ENCODE measurements around the gene SAPCD2.

SAPCD2 gene

DNA sequence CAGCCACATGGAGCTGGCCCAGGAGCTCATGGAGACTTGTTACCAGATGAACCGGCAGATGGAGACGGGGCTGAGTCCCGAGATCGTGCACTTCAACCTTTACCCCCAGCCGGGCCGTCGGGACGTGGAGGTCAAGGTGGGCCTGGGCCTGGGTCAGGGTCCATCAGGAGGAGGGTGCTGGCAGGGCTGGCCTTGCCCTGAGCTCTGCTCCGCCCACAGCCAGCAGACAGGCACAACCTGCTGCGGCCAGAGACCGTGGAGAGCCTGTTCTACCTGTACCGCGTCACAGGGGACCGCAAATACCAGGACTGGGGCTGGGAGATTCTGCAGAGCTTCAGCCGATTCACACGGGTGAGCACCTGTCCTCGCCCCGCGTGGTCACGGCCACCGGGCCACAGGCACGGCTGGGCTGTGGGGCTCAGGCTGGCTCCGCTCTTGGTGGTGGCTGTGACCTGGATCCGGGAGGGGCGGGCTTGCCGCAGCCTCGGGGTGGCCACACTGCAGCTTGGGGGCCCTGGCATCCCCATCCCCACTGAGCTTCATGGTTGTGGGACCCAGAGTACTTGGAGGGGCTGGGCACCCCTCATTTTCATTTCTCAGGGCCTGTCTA, 37.1 kb upstream of the SAPCD2 start:
- DNase-seq (ENCODE audit: low spot score) = no peak

GRCh38 chr9:137106662-137107250, 36.4 kb upstream of the SAPCD2 start:
- no peak for DNase-seq (ENCODE audit: low spot score)

DNA sequence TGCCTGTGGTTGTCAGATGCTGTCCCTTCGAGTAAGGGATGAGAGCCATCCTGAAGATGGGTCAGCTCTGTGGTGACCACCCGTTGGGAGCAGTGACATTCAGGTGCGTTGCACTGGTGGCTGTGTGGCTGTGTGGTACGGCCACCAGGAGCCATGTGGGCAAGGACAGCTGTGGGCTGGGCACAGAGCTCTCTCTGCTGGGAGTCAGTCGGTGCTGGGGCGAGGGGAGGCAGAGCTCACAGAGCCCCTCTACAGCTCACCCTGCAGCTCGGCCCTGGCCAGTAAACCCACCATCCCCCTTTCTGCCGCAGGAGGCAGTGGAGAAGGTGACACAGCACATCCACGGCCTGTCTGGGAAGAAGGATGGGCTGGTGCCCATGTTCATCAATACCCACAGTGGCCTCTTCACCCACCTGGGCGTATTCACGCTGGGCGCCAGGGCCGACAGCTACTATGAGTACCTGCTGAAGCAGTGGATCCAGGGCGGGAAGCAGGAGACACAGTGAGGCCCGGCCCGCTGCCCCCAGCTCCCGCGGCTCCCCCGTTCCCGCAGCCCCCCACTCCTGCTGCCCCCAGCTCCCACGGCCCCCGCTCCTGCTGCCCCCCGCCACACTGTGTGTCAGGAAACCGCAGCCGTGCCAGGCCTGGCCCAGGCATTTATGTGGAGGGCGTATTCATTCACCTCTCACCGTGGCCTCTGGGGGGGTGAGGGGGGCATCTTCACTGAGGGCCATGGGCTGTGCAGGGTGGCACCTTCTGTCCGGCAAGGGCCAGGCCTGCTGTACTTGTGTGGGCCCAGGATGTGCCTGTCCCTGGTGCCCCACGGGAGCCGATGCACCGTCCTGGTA, 35.7 kb upstream of the SAPCD2 start:
- DNase-seq (ENCODE audit: low spot score) = no peak

DNA sequence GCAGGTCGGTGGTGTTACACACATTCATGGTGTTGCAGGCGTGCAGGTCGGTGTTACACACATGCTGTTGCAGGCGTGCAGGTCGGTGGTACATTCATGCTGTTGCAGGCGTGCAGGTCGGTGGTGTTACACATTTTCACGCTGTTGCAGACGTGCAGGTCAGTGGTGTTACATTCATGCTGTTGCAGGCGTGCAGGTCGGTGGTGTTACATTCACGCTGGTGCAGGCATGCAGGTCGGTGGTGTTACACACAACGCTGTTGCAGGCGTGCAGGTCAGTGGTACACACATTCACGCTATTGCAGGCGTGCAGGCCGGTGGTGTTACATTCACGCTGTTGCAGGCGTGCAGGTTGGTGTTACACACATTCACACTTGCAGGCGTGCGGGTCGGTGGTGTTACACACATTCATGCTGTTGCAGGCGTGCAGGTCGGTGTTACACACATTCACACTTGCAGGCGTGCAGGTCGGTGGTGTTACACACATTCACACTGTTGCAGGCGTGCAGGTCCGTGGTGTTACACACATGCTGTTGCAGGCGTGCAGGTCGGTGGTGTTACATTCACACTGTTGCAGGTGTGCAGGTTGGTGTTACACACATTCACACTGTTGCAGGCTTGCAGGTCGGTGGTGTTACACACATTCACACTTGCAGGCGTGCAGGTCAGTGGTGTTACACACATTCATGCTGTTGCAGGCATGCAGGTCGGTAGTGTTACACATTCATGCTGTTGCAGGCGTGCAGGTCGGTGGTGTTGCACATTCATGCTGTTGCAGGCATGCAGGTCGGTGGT, 33.0 kb upstream of the SAPCD2 start:
- DNase-seq (ENCODE audit: low spot score) = no peak

- no peak for DNase-seq (ENCODE audit: low spot score)
Observed at GRCh38 chr9:137099231-137099630, 28.9 kb upstream of the SAPCD2 start.

- DNase-seq (ENCODE audit: low spot score) = no peak
Observed at GRCh38 chr9:137097761-137098462, 27.6 kb upstream of the SAPCD2 start.

- no peak for DNase-seq (ENCODE audit: low spot score)
Observed at GRCh38 chr9:137096785-137097546, 26.6 kb upstream of the SAPCD2 start.

- DNase-seq (ENCODE audit: low spot score) = peak; percentile 87
Observed at GRCh38 chr9:137095664-137096517, 25.5 kb upstream of the SAPCD2 start.

DNA sequence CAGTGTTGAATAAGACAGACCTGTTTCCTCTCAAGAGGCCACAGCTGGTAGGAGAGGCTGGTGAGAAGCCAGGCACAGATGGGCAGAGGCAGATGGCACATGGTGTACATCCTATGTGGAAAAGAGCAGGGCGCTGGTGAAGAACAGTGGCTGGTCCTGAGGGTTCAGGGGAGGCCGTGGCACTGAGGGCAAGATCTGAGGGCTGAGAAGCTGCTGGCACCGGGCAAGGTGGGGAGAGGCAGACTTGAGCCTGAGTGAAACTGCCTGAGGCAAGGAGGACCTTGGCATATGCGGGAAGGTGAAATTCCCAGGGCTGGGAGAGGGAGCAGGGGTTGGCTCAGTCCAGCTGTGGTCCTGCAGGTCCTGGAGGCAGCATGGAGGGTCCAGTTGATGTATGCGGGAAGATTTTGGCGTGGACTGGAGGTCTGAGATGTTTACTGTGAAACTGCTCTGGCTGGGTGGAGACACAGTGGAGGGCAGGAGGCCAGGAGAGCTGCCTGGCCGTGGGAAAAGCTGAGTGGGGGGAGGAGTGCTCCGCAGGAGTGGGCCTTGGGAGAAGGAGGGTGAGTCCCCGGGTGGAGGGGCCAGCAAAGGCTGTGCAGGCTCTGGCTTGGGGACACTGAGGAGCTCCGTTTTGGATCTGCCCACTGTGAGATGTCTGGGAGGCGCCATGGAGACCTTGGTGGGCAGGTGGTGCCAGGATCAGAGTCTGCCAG, 19.0 kb upstream of the SAPCD2 start:
- no peak for DNase-seq (ENCODE audit: low spot score)

DNA sequence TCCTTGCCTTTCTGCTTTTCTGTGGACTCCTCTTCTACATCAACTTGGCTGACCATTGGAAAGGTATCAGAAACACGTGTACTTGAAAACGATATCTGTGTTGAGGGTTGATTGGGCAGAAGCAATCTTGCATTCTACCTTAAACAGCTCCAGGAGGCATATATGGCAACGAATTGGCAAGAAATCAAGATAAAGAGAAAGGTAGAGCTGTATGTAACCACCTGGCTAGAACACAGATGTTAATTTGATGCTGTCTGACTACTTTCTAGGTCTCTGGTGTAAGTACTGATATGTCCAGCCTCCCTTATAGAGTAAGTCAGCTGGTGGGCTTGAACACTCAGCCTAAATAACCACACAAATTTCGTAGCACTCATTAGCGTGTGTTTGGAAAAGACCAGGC, 17.8 kb upstream of the SAPCD2 start:
- no peak for DNase-seq (ENCODE audit: low spot score)

DNA sequence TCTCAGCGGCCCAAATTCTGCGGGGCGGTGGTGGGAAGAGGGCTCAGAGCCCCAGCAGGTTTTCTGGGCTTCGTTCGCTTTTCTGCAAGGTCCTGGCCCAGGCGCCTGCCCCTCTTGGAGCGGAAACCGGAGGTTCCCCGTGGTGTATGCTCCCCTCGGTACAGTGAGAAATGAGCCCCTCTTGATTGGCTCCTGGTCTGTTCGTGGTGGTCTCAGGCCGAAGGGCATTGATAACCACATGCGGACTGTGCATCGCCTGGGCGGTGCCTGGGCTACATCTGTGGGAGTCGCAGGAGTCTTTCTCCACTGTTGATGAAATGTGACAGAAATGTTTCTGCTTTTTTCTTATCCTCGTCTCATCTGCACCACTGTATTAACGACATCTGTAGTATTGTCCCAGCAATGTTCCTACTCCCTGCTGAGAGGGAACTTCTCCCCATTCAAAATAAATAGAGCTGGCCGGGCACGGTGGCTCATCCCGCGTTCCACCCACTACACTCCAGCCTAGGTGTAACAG, 17.1 kb upstream of the SAPCD2 start:
- no peak for DNase-seq (ENCODE audit: low spot score)

DNA sequence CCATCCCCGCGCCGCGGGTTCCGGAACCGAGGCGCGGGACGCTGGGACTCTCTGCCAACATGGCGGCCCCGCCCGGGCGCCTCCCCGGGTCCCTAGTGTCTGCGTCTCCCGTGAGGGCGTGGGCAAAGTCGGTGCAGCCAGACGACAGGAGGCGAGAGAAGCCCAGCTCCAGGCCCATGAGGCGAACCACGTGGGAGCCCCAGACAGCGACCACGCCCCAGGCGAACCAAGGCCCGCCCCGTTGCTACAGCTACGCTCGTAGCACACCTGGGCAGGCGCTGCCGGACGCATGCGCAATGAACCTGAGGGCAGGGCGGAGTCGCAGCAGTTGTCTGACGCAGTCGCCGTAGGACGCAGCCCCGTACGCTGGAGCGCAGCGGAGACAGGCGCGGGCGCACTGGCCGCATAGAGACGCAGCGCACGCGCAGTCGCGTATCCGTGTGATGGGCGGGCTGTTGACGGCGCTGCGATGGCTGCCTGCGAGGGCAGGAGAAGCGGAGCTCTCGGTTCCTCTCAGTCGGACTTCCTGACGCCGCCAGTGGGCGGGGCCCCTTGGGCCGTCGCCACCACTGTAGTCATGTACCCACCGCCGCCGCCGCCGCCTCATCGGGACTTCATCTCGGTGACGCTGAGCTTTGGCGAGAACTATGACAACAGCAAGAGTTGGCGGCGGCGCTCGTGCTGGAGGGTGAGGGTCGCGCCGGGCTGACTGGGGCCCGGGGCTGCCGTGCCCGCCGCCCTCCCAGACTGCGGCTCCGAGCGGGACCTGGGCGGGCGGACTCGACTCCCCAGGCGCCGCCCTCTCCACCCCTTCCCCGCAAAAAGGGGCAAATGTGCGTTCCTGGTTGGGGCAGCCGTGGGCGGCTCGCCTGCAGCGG, 16.4 kb upstream of the SAPCD2 start, which contains the start of gene MAN1B1:
Gene MAN1B1, plus strand, starts transcription at position 455 of the 878 bp plus-strand sequence. Its CDS starts 15 bp downstream, at position 470.
- peak; percentile 99 for DNase-seq (ENCODE audit: low spot score)

- peak; percentile 10 for DNase-seq (ENCODE audit: low spot score)
Observed at GRCh38 chr9:137085920-137086530, 15.7 kb upstream of the SAPCD2 start.

DNA sequence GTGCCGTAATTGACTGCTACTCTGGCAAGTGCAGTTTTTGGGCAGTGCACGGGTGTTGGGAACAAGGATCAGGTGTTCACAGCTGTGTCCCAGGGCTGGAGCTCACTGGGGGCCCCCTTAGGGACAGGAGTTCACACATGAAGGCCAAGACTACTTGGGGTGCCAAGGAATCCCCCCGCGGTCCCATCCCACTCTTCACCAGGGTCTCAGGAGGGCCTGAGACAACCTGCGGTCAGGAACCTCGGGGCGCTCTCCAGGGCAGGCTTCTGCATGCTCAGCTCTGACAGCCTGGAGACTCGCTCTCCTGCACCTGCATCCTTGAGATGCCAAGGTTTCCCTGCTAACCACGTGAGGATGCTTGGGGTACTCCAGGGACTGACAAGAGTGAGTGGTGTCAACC, 14.2 kb upstream of the SAPCD2 start:
- DNase-seq (ENCODE audit: low spot score) = no peak

DNA sequence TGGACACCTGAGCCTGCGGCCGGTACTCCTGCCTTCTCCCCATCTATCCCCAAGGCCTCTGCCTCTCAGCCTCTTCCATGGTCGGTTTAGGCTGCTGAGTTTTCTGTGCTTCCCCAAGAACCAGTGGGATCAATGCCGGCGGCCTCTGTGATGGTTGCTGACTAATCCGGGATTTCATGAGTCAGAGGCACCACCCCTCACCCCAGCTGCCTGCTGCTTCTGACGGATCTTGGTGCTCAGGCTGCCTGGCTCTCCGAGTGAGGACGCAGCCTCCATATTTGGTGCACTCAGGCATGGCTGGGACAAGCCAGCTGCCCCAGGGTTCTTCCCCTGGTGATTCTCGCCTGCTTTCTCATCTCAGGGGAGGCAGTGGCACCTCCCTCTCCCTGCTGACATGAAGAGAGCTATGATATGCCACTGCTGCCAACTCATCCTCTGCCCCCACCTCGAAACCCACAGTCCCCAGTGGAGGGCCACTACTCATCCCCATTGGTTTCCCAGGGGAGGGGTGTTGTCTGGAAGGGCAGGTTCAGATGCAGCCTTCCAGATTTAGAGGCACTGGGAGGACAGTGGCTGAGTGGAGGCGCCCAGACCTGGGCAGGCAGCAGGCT, 13.1 kb upstream of the SAPCD2 start:
- no peak for DNase-seq (ENCODE audit: low spot score)

- no peak for DNase-seq (ENCODE audit: low spot score)
Observed at GRCh38 chr9:137082925-137083290, 12.6 kb upstream of the SAPCD2 start.

GRCh38 chr9:137082222-137082924, 12.0 kb upstream of the SAPCD2 start:
- DNase-seq (ENCODE audit: low spot score) = no peak

Measured in CD4-positive, alpha-beta T cell treated with Interleukin-2 at 100 ng/mL for 4 hours (primary cell).